NCI-H526 (cell line): ENCODE measurements around the gene ZNF275.
"Not testable (repeated sequence)": the region's sequence is repeated elsewhere in the genome, so short reads cannot be mapped to it uniquely, and the experiment has no call there.

Source experiments
- DNase-seq, 2 experiments: peaks; one replicate each; lab custom pipeline; 2025; lab: John Stamatoyannopoulos, UW

ZNF275 gene

GRCh38 chrX:153387987-153388721 lies 54.2 kb downstream of the ZNF275 start:
- DNase-seq, result no peak

GRCh38 chrX:153388722-153389459 lies 54.9 kb downstream of the ZNF275 start:
- no peak for DNase-seq

GRCh38 chrX:153389460-153389768 lies 55.5 kb downstream of the ZNF275 start:
- not testable (repeated sequence) for DNase-seq

GRCh38 chrX:153392642-153393321 lies 58.8 kb downstream of the ZNF275 start:
- no peak for DNase-seq

GRCh38 chrX:153394612-153395011 lies 60.7 kb downstream of the ZNF275 start:
- no peak for DNase-seq

- no peak for DNase-seq
Measured at GRCh38 chrX:153395613-153396319, 61.8 kb downstream of the ZNF275 start.

GRCh38 chrX:153396320-153397195 lies 62.6 kb downstream of the ZNF275 start:
- DNase-seq, result no peak

GRCh38 chrX:153397256-153397960 lies 63.5 kb downstream of the ZNF275 start:
- DNase-seq, result no peak

GRCh38 chrX:153398275-153398960 lies 64.5 kb downstream of the ZNF275 start:
- DNase-seq, result no peak

- DNase-seq, result peak; percentile 20 to 61
Measured at GRCh38 chrX:153400146-153401132, 66.5 kb downstream of the ZNF275 start.

- DNase-seq, result no peak
Measured at GRCh38 chrX:153401133-153401764, 67.3 kb downstream of the ZNF275 start, which contains the start of gene PNMA6E. Gene PNMA6E, minus strand, starts transcription at chrX:153401350. Its CDS starts 2,501 bp downstream, at chrX:153398849.
